Stimulated activated CD8-positive, alpha-beta memory T cell treated with anti-CD3 and anti-CD28 coated beads, Interleukin-7, amount 100 ng/mL, for 24 hours (primary cell): ENCODE results near the gene CLEC18B.
"Not testable (repeated sequence)": the region's sequence is repeated elsewhere in the genome, so short reads cannot be mapped to it uniquely, and the experiment has no call there.

Source experiments
- DNase-seq: peaks from one replicate; pipeline ENCODE4 v3.0.0-alpha.2; 2020; ENCODE audit warnings: low read depth

The CLEC18B gene

DNA sequence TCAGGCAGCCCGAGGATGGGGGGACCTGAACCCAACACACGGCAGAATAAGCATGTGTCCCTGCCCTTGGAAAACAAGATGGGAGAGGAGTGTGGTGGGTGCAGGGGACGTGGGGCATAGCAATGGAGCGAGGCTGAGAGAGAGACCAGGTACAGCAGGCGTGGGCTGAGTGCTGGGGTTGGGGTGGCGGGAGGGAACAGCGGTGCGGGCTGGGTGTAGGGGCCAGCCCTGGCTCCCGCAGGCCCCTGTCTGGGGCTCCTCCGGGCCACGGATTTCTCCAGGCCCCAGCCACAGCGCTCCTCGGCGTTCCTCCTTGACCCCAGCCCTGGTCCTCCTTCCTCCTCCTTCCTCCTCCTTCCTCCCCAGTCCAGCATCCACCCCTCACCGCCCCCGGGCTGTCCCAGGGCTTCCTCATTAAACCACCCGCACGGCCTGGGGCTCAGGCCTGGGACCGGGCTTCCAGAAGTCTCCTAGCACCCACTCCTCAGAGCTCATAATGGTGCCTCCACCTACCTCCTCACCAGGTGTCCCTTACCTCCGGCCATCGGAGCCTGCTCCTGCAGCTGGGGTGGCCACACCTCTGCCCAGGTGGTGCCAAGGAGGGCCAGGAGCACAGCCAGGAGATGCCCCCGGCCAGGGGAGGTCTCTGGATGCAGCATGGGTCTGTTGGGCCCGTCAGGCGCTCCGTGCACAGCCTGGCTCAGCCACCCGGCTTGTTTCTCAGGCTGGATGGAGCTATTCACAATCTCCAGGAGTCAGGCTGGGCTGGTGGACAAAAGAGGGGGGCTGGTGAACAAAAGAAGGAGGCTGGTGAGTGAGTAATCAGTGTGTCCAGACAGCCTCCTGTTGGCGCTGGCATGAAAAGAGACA, at the start of gene CLEC18B:
Gene CLEC18B (minus strand): TSS at position 867 of the 870 bp plus-strand sequence. CDS start 208 bp downstream, at position 659.
- DNase-seq, result not testable (repeated sequence)

DNA sequence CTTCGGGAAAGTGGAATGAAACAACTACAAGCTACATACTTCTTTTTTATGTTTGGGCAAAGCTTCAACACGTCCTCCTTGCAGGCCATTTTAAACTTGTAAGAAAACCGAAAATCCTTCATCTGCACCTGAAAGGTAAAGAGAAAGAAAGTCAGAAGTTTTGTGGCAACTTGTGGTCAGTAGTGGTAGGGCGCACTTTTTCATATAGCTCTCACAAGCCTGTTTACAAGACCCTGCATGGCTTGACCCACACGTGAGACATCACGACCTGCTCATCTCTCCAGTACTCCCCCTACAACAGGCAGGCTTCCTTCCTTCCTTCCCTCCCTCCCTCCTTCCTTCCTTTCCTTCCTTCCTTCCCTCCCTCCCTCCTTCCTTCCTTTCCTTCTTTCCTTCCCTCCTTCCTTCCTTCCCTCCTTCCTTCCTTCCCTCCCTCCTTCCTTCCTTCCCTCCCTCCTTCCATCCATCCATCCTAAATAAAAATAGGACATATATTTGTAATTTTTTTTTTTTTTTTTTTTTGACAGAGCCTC, 48.7 kb upstream of the CLEC18B start:
- no peak for DNase-seq

DNA sequence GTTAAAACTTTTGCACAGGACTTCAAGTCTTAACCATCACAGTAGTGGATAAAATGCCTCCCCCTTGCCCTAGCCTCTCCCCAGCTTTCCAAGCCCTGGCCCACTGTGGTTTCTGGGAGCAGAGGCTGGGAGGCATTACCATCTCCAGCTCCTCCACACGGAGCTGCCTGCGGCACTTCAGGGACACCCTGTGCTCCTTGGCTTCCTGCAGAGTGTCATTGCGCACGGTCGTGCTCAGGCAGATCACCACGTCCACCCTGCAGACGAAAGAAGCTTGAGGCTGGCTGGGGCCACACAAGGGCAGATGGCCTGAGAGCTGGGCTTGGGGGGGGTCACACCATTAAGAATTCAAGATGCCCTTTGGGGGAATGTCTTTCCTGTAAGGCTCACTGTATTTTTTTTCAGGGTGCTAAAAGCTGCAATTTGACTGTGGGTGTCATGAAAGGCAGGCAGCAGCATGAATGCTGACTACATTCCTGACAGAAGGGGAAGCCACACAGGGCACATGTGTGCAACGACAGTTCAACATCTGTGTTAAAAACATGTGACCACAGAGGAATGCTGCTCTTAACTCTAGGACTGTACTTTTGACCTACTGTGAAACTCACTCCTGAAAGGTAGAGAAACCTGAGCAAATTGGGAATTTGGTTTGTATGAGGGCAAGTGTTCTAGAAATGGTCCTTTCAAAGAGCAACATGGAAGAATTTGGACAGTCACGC, 47.7 kb upstream of the CLEC18B start:
- no peak for DNase-seq

DNA sequence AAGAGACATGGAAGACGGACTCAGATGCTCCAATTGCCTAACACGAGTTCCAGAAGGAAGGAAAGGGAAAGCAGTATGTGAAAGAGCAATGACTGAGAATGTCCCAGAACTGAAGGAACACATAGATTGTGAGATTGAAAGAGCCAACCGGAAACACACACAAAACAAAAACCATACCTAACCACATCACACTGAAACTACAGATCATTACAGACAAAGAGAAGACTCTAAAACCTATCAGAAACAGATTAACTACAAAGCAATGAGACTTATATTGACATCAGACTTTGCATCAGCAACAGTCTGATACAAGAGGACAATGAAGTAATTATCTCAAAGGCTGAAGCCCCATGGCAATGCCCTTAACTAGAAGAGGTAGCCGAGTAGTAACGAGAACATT, 45.6 kb upstream of the CLEC18B start:
- DNase-seq, result no peak

DNA sequence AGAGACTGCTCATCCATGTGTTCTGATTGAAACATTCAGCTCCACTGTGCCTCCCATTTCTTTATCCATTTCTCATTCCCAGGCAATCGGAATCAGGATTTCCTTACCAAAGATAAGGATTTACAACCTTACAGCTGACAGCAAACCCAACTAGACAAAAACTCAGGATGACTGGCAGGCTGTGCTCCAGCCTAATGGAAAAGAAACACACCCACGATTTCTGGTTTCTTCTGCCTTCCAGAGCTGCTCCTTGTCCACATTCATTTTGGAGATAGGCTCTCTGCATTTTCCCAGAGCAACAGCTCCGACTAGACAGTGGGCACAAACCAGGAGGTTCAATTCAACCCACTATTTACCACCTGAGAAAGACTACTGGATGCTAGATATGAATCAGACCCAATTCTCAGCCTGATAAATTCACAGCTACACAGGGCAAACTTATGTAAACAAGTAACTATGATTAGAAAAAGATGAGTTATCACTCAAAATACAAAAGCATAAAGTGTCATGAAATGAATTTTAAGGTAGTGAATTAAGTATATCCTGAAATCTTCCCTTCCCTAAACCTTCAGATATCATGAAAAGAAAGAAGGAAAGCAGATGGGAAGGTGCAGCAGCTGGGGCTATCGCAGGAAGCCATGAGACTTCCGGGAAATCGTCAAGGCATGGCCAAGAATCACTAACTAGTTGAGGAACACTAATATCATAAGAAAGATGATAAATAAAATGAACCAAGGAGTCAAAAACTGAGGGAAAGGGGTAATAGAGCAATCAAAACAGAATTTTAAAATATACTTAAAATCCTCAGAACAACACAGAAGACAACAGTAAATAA, 44.8 kb upstream of the CLEC18B start:
- DNase-seq, result no peak

DNA sequence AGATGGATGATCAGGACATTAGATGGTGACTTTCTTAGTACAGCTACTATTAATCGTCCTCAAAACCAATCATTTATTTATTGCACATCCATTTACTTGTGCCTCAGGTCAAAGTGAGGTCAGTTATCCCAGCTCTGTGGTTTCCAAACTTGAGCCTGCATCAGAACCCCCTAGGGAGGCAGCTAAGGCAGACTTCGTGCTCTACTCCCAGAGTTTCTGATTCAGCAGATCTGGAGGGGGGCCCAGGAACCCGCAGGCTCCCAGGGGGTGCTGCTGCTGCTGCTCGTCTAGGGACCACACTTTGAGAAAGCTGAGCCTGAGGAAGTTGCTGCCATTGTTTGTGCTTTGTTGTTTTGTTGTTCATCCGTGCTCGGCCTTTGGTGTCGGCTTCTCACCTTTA, 44.0 kb upstream of the CLEC18B start:
- DNase-seq, result no peak

DNA sequence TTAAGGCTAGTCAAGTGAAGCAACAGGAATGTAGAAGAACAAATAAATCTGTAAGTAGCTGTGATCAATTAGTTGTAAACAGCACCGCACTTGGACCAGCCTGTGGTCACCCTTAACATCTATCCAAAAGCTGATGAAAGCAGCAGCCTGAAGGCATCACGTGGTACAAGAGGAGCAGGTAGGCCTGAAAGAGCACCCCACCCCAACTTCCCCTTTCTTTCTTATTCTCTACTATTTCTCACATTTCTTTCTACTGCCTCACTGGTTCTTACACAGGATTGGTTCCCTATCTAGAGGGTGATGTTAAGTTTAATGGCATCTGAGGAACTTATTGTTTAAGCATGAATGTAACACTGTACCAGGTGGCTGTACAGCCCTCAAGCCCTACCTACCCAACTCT, 42.6 kb upstream of the CLEC18B start:
- DNase-seq, result no peak

DNA sequence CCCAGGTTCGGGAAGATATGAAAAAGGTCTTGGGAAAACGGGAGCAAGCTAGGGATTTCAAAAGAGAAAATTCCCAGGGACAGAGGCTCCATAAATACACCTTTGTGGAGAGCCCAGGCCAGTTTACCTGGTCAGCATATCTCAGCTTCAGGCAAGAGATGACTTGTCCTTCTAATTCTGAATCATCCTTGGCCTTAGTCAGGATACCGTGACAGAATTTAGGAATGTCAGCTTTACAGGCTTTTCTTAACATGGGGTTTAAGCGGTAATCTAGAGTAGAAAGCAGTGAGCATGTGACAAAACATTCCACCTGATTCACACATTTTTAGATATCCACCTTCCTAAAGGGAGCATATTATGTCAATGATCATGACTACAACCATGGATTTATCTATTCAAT, 41.1 kb upstream of the CLEC18B start:
- DNase-seq, result no peak

DNA sequence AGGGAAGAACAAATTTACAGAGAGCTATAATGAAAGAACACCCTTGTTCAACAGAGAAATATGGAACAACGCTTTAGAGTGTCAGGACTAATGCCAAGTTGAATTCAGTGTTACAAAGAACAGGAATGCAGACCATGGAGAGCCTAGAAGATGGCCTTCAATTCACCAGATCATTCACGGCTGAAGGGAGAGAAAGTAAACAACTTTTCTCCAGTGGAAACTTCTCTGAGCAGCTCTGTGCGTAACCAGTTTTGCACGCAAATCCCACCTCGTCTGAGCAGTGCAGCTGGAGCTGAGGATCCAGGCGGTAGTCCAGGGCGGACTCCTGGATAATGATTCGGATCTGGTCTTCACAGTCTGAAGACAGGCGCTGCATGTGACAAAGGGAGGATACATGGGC, 40.5 kb upstream of the CLEC18B start:
- no peak for DNase-seq

DNA sequence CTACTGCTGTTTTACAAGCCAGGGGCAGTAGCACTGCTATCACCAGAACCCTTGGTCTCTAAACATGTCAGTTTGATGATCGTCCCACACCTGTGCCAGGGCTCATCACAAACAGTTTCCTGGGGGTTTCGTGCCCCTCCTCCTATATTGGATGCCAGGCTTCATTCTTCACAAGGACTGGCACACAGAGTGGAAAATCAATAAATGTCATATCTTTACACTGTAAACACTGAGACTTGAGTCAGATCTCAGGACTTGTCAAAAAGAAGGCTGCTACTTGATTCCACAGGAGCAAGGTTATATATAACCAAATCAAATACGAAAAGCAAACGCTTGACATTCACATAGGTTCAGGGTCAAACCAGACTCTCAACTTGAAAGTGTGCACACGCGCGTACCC, 39.3 kb upstream of the CLEC18B start:
- no peak for DNase-seq

DNA sequence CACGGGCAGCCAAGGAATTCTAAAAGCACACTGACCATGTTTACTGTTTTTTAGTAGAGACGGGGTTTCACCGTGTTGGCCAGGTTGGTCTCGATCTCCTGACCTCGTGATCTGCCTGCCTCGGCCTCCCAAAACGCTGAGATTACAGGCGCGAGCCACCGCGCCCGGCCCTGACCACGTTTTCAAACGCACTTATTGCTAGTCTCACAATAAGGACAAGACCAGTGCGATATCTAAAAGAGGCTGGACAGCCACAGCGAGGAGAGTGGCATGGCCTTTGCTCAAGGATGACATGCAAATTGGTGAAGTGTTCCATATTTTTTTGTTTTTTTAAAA, 35.0 kb upstream of the CLEC18B start:
- DNase-seq, result no peak

DNA sequence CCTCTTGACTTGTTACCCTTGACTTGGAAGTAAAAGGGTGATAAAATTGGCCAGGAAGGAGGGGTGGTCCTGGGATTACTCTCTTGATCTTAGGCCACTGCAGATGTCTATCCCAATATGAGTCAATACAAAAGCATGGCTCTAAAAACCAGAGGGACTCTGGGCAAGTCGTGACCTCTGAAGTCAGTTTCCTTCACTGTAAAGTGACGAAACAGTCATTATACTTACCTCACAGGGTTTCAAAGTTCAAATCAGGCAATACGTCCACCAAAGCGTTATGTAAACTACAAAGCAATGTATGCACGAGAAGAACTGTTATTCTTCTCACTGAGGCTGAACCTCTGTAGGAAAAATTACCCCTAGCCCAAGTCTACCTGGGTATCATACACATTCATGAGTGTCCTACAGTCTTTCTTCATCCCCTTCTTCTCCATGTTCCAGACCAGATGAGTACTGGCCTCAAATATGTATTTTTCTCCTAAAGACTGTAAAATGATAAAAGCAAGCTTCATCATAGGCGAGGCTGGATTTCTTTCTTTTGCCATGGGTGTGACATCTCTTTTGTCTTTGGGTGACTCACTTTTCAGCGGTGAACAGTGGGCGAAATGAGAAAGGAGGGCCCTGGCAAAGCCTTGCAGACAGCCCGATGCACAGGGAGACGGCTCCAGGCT, 34.5 kb upstream of the CLEC18B start:
- no peak for DNase-seq

DNA sequence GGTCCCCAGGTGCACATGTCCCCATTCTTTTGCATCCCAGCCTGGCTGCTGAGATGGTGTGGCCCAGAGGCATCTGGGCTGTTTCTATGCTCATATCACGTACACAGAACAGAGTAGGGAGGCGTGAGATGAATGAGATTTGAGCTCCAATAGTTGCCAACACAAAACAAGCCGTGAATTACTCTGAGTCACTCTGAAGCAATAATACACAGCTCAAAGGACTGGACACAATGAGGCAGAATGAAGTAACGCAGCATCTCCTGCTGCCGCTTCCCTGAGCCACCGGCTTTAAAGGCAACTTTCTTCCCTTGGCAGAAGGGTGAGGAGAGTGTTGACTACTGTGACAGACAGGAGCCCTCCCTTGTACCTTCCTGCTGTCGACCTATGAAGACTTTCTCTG, 33.9 kb upstream of the CLEC18B start:
- DNase-seq, result no peak

DNA sequence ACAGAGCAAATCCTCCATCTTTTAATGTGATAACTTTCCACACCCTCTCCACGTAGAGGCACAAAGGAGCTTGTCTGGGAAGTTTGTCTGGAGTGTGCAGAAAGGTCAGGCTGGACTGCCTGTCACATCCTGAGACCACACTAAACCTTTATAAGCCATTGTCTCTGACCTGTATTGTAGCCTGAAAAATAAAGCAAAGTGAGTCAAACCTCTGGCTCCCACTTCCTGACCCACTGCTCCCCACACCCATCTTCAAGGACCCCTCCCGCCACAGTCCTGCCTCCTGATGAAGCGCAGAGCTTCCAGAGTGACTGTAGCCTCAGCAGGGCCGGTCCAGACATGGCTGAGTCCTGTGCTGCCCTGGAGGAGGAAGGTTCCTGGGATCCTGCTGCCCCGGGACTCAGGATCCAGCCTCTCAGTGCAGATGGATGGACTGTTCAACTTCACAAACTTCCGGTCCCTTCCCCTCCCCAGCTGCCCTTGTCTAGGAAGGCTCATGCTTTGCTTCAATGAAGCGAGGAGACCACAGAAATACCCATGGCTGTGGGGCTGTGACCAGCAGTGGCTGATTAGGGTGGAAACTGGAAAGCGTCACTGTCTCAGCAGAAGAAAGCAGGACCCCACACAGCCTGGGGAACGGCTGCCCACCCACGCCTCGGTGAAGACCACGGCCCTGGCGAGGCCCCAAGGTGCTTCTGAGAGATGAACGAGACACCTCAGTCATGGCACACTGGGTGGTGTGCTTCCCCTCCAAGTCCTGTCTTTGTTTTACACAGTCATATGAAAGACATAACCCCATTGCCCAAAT, 30.9 kb upstream of the CLEC18B start:
- no peak for DNase-seq

DNA sequence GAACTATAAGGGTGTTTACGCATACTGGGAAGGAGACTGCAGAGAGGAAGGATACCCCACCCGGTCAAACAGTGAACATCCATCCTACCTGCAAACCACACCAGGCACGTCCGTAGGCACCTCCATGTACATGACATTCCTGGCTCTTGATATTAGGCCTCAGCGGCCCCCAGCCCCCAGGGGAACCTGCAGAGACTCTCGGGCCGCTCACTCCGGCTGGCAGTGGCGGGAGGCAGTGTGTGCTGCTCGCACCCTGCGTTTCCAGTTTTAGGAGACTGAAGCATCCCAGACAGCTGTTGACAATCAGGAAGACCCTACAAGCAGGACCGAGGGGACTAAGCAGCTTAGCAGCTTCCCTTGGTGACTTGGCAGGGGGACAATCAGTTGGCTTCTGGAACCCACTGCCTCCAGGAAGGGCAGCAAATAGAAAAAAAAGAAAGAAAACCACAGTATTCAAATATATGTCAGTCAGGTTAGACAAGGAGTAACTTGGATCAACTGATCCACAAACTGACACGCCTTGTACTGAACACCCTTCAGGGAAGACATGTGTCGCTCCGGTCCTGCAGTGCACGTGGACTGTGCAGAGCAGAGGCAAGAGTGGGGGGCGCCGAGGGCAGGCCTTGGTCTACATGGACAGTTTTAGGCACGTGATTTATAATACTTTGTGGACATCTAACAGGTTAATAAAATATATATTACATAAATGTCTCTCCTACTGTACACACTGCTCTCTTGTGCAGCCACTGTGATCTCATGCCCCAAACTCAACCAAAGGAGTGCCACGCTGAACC, 29.9 kb upstream of the CLEC18B start:
- no peak for DNase-seq

DNA sequence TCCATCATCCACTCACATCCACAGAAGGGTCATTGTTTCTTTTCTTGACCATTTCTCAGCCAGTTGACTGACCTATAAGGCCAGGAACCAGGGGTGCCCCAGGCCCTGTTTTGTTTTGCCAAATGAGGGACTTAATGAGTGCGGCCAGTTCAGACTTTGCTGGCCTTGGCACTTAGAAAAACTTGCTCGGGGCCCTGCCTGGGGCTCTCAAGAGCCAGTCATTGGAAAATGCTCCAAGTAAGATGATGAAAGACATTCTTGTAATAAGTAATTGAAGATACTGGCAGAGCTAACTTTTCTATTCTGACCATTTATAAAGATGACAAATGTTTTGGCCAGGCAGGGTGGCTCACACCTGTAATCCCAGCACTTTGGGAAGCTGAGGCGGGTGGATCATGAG, 29.0 kb upstream of the CLEC18B start:
- no peak for DNase-seq

DNA sequence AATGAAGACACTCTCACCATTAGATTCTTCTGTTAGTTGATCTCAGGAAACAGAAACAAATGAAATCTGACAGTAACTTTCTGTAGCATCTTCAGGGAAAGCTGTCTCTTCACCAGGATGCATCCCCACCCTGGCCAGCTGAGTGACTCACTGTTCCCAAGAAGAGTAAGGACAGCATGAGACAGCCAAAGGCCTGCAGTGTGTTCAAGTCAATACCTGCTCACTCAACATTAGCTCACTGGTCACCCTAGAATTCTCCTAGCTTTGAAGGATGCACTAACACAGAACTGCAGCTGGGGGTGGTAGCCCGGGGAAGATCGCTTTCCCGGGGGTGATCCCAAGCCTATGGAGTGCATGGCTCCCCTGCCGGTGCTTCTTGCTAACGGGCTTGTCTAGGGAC, 28.2 kb upstream of the CLEC18B start:
- no peak for DNase-seq

DNA sequence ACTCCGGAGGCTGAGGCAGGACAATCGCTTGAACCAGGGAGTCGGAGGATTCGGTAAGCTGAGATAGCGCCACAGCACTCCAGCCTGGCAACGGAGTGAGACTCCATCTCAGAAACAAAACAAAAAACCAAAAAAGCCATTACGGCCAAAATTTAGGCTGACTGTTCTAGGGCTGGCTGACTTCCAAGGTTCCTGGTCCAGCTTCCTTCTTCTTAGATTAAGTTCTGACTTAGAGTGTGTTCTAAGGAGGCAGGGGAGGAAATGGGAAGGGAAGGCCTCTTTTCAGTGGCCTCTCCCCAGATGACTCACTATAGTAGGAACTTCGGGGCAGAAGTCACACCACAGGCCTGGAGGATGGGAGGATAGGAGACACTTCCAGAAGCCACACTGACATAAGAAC, 27.7 kb upstream of the CLEC18B start:
- DNase-seq, result no peak

DNA sequence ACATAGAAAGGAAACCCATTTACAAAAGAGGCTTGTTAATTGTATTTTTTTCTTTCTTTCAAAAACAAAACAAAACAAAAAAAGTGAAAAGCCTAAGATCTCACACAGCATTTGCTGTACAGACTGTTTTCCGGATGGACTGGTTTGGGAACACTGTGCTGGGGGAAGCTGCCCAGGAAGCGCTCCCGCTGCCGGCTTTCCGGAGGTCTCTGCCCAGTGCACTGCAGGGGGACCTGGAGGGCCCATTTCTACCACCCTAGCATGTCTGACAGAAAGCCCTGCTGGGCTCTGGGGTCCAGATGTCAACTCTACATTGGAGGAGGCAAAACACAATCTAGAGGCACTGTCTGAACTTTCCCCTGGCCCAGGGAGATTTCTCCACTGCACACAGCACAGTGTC, 26.3 kb upstream of the CLEC18B start:
- no peak for DNase-seq

DNA sequence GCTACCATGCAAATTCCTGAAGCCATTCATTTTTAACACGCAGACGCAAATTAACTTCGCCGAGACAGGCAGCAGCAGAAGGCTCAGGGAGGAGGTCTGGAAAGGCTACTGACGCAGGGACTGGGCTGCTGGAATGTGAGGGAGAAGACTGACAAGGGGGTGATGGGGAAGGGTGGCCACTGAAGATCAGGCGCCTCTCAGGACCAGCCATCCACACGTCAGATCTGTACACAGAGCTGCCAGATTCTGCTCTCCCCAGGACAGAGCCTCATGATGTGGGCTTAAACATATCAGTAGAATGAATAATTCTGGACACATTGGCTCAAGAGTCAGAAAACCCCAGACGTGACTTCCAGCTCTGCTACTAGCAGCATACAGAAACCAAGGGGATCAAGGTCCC, 25.6 kb upstream of the CLEC18B start:
- no peak for DNase-seq
